Liver (tissue), 3 donors: ENCODE data around the gene VWA3B.

Experiments
- ATF3 ChIP-seq: IDR thresholded peaks from 2 replicates; pipeline ENCODE4 v1.6.1; 2016; ENCODE audit warnings: antibody characterized with exemption
- CTCF ChIP-seq: fragments of 150-350 bp; IDR thresholded peaks from 2 replicates; pipeline ENCODE4 v1.5.1; 2017; ENCODE audit warnings: improper control_type of control experiment, low read depth, low read length; ENCODE audit not compliant: missing input control
- EGR1 ChIP-seq, 2 donors: IDR thresholded peaks; 2 replicates each; pipeline ENCODE4 v1.6.1; 2016 to 2018; ENCODE audit warnings: antibody characterized with exemption in 2 of 2, low read depth in 2 of 2
- GABPA ChIP-seq, 2 donors: IDR thresholded peaks in 1 of 2; conservative IDR thresholded peaks in 1 of 2; 2 replicates each; pipeline ENCODE4 v1.6.1; 2016; ENCODE audit warnings: antibody characterized with exemption in 2 of 2, mild to moderate bottlenecking in 1 of 2, moderate library complexity in 1 of 2
- JUND ChIP-seq, 2 donors: IDR thresholded peaks; 2 replicates each; pipeline ENCODE4 v1.6.1; 2016; ENCODE audit warnings: antibody characterized with exemption in 2 of 2
- MAX ChIP-seq: IDR thresholded peaks from 2 replicates; pipeline ENCODE4 v1.6.1; 2016; ENCODE audit warnings: antibody characterized with exemption
- RAD21 ChIP-seq, 2 donors: IDR thresholded peaks; 2 replicates each; pipeline ENCODE4 v1.6.1; 2016; ENCODE audit warnings: antibody characterized with exemption in 2 of 2, mild to moderate bottlenecking in 2 of 2
- REST ChIP-seq: IDR thresholded peaks from 2 replicates; pipeline ENCODE4 v1.6.1; 2016; ENCODE audit warnings: antibody characterized with exemption, mild to moderate bottlenecking
- RXRA ChIP-seq, 2 donors: IDR thresholded peaks; 2 replicates each; pipeline ENCODE4 v1.6.1; 2017 to 2018; ENCODE audit warnings: antibody characterized with exemption in 2 of 2, mild to moderate bottlenecking in 1 of 2
- SP1 ChIP-seq: IDR thresholded peaks from 2 replicates; pipeline ENCODE4 v1.6.1; 2018; ENCODE audit warnings: antibody characterized with exemption, mild to moderate bottlenecking
- TAF1 ChIP-seq: conservative IDR thresholded peaks from 2 replicates; pipeline ENCODE4 v1.6.1; 2016; ENCODE audit warnings: antibody characterized with exemption, mild to moderate bottlenecking
- ZBTB33 ChIP-seq: IDR thresholded peaks from 2 replicates; pipeline ENCODE4 v1.6.1; 2016; ENCODE audit warnings: antibody characterized with exemption
- donor health status: healthy.
- donor health status: healthy.

GRCh38 chr2:98295275-98295674, 208.3 kb downstream of the VWA3B start:
- no peak for TF ChIP-seq CTCF
- TF ChIP-seq RAD21 (IDR thresholded peaks at IDR 0.05) = peak; percentile 13 to 19
- TF ChIP-seq REST = peak; percentile 58
- peak; percentile 75 to 82 for TF ChIP-seq RXRA (IDR thresholded peaks at IDR 0.05)
- TF ChIP-seq SP1 = peak; percentile 89
- TF ChIP-seq MAX = no peak
- TF ChIP-seq EGR1 (IDR thresholded peaks at IDR 0.05; ENCODE audit: low read depth in 2 of 2) = no peak
- peak in 1 of 2 donors; percentile 53 for TF ChIP-seq JUND (IDR thresholded peaks at IDR 0.05)
- TF ChIP-seq TAF1 = no peak
- TF ChIP-seq ATF3 = no peak
- no peak for TF ChIP-seq ZBTB33
- TF ChIP-seq GABPA (IDR thresholded peaks at IDR 0.05 in 1 of 2, conservative IDR thresholded peaks at IDR 0.05 in 1 of 2) = no peak
